Peyer's patch (tissue), 4 donors: ENCODE data around the gene MED10. TPM values are rescaled to one million over a fixed set of nuclear protein-coding genes. Genes with fewer than 3 reads are reported as not detected.

Source experiments
- DNase-seq, 3 donors: peaks; one replicate each; pipeline ENCODE4 v3.0.0-alpha.2; 2017 to 2019
- H3K27ac ChIP-seq, 4 donors: fragments of 200-600 bp; sonication (generic); one replicate each; pipeline ENCODE4 v1.5.1; 2016 to 2019
- H3K27me3 ChIP-seq, 2 donors: fragments of 200-600 bp; sonication (generic); one replicate each; pipeline ENCODE4 v1.5.1; 2019
- H3K36me3 ChIP-seq, 3 donors: fragments of 200-600 bp; sonication (generic); one replicate each; pipeline ENCODE4 v1.5.1; 2016 to 2019
- H3K4me1 ChIP-seq, 4 donors: fragments of 200-600 bp; sonication (generic); one replicate each; pipeline ENCODE4 v1.5.1; 2016 to 2019
- H3K4me3 ChIP-seq, 4 donors: fragments of 200-600 bp; sonication (generic); 1 replicate in 3 of 4; 2 replicates in 1 of 4; pipeline ENCODE4 v1.5.1; 2016 to 2019; ENCODE audit warnings: mild to moderate bottlenecking in 1 of 4
- H3K9me3 ChIP-seq, 4 donors: fragments of 200-600 bp; sonication (generic); one replicate each; pipeline ENCODE4 v1.5.1; 2016 to 2019; ENCODE audit warnings: mild to moderate bottlenecking in 1 of 4
- POLR2A ChIP-seq, 2 donors: fragments of 450-650 bp; IDR thresholded peaks; one replicate each; pipeline ENCODE4 v1.5.1; 2017; ENCODE audit warnings: antibody characterized with exemption in 2 of 2, mild to moderate bottlenecking in 2 of 2, moderate library complexity in 2 of 2
- total RNA-seq, 4 donors: library from RNA; depleted of rRNA; stranded (reverse); fragments of >200 nt; gene quantifications; one replicate each; pipeline ENCODE4 v1.1.0, GENCODE V29; 2016
- TF ChIP-seq, protein P1 (sequence below), 6 experiments: fragments of 450-650 bp in 4 of 6; fragments of 200-600 bp in 2 of 6; sonication (generic) in 1 of 6; IDR thresholded peaks; one replicate each; pipeline ENCODE4 v1.5.1; 2017 to 2019; ENCODE audit warnings: antibody characterized with exemption in 6 of 6, mild to moderate bottlenecking in 3 of 6, moderate library complexity in 1 of 6

The MED10 gene
- total RNA-seq, 4 donors from 2014 or later = 20.8 to 42.9 (median 26.5) TPM

DNA sequence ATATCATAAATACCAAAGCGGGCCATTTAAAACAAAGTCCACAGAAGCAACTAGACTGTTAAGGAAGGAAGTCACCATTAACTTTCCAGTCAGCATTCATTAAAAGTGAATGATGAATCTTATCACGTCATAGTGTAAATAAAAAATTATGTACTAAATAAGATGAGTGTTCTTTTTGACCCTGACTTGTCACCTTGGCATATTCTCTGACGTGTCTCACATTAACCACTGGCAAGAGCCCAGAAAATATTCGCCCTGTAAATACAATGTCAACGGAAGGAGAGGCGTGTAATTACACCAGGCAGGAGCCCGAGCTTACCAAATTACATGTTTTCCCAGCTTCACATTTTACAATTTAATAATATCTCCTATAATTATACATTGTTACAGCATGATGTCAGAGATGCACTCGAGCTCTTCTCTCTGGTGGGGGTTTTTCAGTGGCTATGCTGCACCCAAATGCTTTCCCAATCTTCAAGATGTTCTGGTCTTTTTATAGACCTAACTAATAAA lies 41.0 kb upstream of the MED10 start:
- peak in 1 of 3 donors; percentile 53 for DNase-seq

DNA sequence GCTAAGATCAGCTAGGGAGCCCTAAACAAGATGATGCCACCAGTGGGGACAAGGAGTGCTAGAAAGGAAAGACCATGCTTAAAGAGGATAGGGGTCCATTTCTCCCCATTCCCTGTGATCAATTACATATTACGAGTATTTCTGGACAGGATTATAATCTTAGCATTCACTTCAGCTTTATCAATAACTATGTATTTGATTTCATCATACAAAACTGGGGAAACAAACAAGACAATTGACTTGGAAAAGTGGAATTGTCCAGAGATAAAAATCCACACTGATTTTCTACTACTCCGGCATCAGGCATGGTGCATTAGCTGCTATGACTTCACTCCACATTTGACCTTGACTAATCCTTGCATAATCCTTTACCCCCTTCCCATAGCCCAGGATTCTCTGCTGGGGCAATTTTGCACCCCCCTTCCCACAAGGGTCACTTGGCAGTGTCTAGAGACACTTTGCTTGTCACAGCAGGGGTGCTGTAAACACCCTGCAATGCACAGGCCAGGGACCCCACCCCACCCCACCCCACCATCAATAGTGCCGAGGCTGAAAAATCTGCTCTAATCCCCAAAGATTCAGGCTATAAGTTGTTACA lies 40.4 kb upstream of the MED10 start:
- no peak for DNase-seq
- peak overlapping the region in 1 of 4 donors; percentile 28 for H3K27ac ChIP-seq

More for the DNA sequence above, 41.0 kb upstream of the MED10 start:
- H3K27me3 ChIP-seq = no peaks in the 10 kb centered on the region
- no peak for TF ChIP-seq POLR2A (IDR thresholded peaks at IDR 0.05)
- TF ChIP-seq, protein P1, sequence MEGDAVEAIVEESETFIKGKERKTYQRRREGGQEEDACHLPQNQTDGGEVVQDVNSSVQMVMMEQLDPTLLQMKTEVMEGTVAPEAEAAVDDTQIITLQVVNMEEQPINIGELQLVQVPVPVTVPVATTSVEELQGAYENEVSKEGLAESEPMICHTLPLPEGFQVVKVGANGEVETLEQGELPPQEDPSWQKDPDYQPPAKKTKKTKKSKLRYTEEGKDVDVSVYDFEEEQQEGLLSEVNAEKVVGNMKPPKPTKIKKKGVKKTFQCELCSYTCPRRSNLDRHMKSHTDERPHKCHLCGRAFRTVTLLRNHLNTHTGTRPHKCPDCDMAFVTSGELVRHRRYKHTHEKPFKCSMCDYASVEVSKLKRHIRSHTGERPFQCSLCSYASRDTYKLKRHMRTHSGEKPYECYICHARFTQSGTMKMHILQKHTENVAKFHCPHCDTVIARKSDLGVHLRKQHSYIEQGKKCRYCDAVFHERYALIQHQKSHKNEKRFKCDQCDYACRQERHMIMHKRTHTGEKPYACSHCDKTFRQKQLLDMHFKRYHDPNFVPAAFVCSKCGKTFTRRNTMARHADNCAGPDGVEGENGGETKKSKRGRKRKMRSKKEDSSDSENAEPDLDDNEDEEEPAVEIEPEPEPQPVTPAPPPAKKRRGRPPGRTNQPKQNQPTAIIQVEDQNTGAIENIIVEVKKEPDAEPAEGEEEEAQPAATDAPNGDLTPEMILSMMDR (IDR thresholded peaks at IDR 0.05) = no peak
- H3K27ac ChIP-seq = peak overlapping the region in 1 of 4 donors; percentile 28
- H3K36me3 ChIP-seq = no peaks in the 10 kb centered on the region
- H3K9me3 ChIP-seq = no peaks in the 10 kb centered on the region
- peaks cover 0 to 4% (median 0%) of the 10 kb centered on the region in 4 donors for H3K4me1 ChIP-seq
- H3K4me3 ChIP-seq = no peak overlapping the region

DNA sequence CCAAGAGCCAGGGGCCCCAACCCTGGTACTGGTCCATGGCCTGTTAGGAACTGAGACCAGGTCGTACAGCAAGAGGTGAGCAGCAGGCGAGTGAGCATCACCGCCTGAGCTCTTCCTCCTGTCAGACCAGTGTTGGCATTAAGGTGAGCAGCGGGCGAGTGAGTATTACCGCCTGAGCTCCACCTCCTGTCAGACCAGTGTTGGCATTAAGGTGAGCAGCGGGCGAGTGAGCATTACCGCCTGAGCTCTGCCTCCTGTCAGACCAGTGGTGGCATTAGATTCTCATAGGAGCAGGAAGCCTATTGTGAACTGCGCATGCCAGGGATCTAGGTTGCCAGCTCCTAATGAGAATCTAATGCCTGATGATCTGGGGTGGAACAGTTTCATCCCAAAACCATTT lies 39.3 kb upstream of the MED10 start:
- DNase-seq = no peak
- Histone ChIP-seq H3K27ac (no peak overlapping the region), H3K4me3 (no peak overlapping the region), H3K27me3 (no peaks in the 10 kb centered on the region), H3K9me3 (no peaks in the 10 kb centered on the region), H3K4me1 (peaks cover 0 to 4% (median 0%) of the 10 kb centered on the region in 4 donors), H3K36me3 (no peaks in the 10 kb centered on the region)
- TF ChIP-seq, protein P1 (IDR thresholded peaks at IDR 0.05) = no peak
- no peak for TF ChIP-seq POLR2A (IDR thresholded peaks at IDR 0.05)

More for the DNA sequence above, 40.4 kb upstream of the MED10 start:
- TF ChIP-seq, protein P1 (IDR thresholded peaks at IDR 0.05) = no peak
- no peak for TF ChIP-seq POLR2A (IDR thresholded peaks at IDR 0.05)
- H3K4me3 ChIP-seq = no peak overlapping the region
- no peaks in the 10 kb centered on the region for H3K9me3 ChIP-seq
- H3K4me1 ChIP-seq = peaks cover 0 to 4% (median 0%) of the 10 kb centered on the region in 4 donors
- H3K36me3 ChIP-seq = no peaks in the 10 kb centered on the region
- no peaks in the 10 kb centered on the region for H3K27me3 ChIP-seq

DNA sequence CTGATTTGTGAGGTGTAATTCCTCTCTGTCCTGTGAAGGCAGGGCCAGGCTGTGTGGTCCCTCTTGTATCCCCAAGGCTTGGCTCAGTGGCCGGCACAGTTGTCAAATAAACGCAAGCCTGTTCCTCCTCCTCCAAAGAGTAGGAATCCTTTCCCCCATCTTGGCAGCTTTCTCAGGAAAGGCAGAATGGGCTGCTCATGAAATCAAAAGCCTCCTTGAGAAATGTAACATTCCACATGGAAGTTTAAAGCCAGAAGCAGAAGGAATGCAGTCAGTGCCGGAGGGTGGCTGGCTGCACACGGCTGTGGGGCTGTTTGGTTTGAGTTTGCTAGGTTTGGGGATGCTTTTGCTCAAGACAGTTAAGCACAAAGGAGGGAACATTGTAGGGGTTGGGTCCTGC lies 34.5 kb upstream of the MED10 start:
- Histone ChIP-seq H3K27ac (no peak overlapping the region), H3K4me3 (no peak overlapping the region), H3K36me3 (no peaks in the 10 kb centered on the region), H3K9me3 (no peaks in the 10 kb centered on the region), H3K4me1 (no peaks in the 10 kb centered on the region), H3K27me3 (no peaks in the 10 kb centered on the region)
- DNase-seq = no peak
- TF ChIP-seq, protein P1 (IDR thresholded peaks at IDR 0.05) = no peak
- no peak for TF ChIP-seq POLR2A (IDR thresholded peaks at IDR 0.05)

DNA sequence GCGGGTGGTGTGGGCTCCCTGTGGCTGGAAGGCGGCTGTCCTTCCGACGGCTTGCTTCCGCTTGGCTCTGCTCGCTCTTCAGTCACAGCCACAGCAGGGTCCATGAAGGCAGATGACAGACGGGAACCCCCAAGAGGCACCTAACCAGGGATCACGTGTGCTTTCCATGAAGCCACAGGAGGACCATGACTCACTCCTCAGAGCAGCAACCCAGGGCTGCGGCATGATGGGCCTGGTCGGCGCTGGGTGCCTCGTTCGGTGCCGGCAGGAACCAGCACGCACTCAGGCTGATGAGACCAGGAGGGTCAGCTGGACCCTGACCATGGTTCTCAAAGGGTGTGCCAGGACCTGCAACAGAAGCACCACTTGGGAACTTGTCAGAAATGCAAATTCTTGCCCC lies 32.8 kb upstream of the MED10 start:
- Histone ChIP-seq H3K27ac (no peak overlapping the region), H3K4me1 (no peaks in the 10 kb centered on the region), H3K9me3 (no peaks in the 10 kb centered on the region), H3K27me3 (no peaks in the 10 kb centered on the region), H3K36me3 (no peaks in the 10 kb centered on the region), H3K4me3 (no peak overlapping the region)
- TF ChIP-seq, protein P1 (IDR thresholded peaks at IDR 0.05) = no peak
- no peak for TF ChIP-seq POLR2A (IDR thresholded peaks at IDR 0.05)
- DNase-seq = no peak
